ENCODE measurements around the gene DUSP12.
A peak's percentile ranks its signal among the peaks of the same experiment; 100 is the strongest.
"Not testable (repeated sequence)": the region's sequence is repeated elsewhere in the genome, so short reads cannot be mapped to it uniquely, and the experiment has no call there.

The DUSP12 gene

DNA sequence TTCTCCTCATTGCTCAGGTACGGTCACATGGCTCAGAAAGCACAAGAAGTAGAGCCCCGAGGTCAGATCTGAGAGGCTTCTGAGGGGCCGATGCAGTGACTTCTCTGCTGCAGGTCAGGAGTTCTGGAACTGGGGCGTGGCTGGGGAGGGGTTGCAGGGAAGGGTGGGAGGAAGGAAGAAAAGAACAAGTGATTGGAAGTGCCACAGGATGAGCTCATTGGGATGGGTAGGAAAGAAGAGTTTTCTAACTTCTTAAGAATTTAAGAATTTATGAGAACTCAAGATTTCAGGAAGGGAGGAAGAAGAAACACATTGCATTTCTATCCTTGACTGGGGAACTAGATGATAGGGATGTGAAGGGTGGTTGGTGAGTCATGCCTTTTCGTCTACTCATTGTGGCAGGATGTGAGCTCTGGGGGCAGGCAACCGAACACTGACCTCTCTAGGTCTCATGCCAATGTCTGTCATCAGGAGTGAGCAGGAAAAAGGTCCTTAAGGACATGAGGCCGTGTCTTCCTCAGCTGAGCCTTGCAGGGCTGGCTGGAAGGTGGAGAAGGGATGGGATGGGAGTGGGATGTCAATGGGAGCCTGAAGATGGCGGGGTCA is 27.7 kb upstream of the DUSP12 start:
- DNase-seq, result peak; percentile 15 to 29
- Histone ChIP-seq H3K27ac (ENCODE audit: low read depth, low read length) (no peak overlapping the region), H3K9ac (ENCODE audit: low read length) (no peak overlapping the region), H2AK5ac (ENCODE audit: low read length) (no peak overlapping the region), H3K14ac (ENCODE audit: low read length) (no peak overlapping the region), H2BK120ac (ENCODE audit: insufficient read depth, low read length, poor library complexity) (no peak overlapping the region), H3K4me2 (ENCODE audit: low read length) (no peak overlapping the region), H2AFZ (ENCODE audit: insufficient read depth, low read length, poor library complexity) (no peak overlapping the region), H3K18ac (ENCODE audit: low read length) (no peak overlapping the region), H4K12ac (ENCODE audit: low read depth, low read length) (no peak overlapping the region), H3K4me3 (ENCODE audit: low read depth, low read length) (no peak overlapping the region), H3K36me3 (ENCODE audit: control insufficient read depth in 1 of 2, insufficient read depth in 2 of 2, low read length in 2 of 2) (no peaks in the 10 kb centered on the region), H3K79me1 (ENCODE audit: low read length) (peaks cover 8% of the 10 kb centered on the region), H4K8ac (ENCODE audit: low read depth, low read length) (no peak overlapping the region), H4K91ac (ENCODE audit: low read depth, low read length) (no peak overlapping the region), H3K9me3 (ENCODE audit: insufficient read depth, low read depth, low read length) (peaks cover 2% of the 10 kb centered on the region), H3K23ac (ENCODE audit: low read length) (no peak overlapping the region), H3K79me2 (ENCODE audit: control insufficient read depth, insufficient read depth, low read length, poor library complexity) (peaks cover 7% of the 10 kb centered on the region), H2BK5ac (ENCODE audit: low read depth, low read length, poor library complexity) (no peak overlapping the region), H3K27me3 (ENCODE audit: insufficient read depth, low read length) (no peaks in the 10 kb centered on the region), H3K4ac (ENCODE audit: low read depth, low read length) (no peak overlapping the region), H2BK12ac (ENCODE audit: low read length) (no peak overlapping the region), H3K4me1 (ENCODE audit: control insufficient read depth in 1 of 2, insufficient read depth in 2 of 2, low read length in 2 of 2) (peaks cover 8 to 10% of the 10 kb centered on the region in 2 experiments)
- WGBS (ENCODE audit: extremely low coverage, insufficient coverage, insufficient read length), result no CpG with 5 or more reads among the region's 8 CpGs

GRCh38 chr1:161722406-161722805 is 27.2 kb upstream of the DUSP12 start:
- no CpG with 5 or more reads among the region's 1 CpG for whole genome bisulfite sequencing (ENCODE audit: extremely low coverage, insufficient coverage, insufficient read length)
- DNase-seq, result no peak
- H2BK120ac ChIP-seq (ENCODE audit: insufficient read depth, low read length, poor library complexity), result no peak overlapping the region

DNA sequence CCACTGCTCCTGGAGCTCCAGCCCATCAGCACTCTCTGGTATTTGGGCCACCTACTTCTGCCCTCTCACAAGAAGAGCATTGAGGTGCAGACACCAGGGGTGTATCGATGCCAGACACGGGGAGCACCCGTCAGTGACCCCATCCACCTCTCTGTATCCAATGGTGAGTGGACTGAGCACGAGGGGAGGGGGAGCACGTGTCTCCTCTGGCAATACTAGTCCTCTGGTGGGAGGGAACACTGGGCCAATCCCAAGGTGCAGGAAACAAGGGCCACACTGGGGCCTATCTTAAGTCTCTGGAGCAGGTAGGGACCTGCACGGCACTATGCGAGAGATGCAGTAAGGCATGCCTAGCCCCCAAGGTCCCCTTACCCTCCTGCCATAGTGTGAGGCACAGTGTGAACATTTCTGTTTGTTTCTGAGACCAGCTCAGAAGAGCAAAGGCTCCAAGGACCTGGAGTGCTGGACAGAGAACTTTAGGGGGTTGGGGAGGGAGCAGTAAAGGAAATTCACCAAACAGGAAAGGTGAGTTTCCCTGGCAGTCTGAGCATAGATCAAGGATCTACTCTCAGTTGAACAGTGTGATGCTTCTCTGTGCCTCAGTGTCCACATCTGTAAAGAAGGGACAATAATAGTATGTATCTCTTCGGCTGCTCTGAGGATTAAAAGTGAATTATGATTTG is 26.0 kb upstream of the DUSP12 start:
- Histone ChIP-seq H4K8ac (ENCODE audit: low read depth, low read length) (no peak overlapping the region), H3K27ac (ENCODE audit: low read depth, low read length) (no peak overlapping the region), H3K4me3 (ENCODE audit: low read depth, low read length) (no peak overlapping the region), H3K4me2 (ENCODE audit: low read length) (no peak overlapping the region), H3K14ac (ENCODE audit: low read length) (no peak overlapping the region), H3K79me2 (ENCODE audit: control insufficient read depth, insufficient read depth, low read length, poor library complexity) (peaks cover 10% of the 10 kb centered on the region), H3K27me3 (ENCODE audit: insufficient read depth, low read length) (no peaks in the 10 kb centered on the region), H3K23ac (ENCODE audit: low read length) (no peak overlapping the region), H3K79me1 (ENCODE audit: low read length) (peaks cover 14% of the 10 kb centered on the region), H4K91ac (ENCODE audit: low read depth, low read length) (no peak overlapping the region), H2BK5ac (ENCODE audit: low read depth, low read length, poor library complexity) (no peak overlapping the region), H2AFZ (ENCODE audit: insufficient read depth, low read length, poor library complexity) (no peak overlapping the region), H3K36me3 (ENCODE audit: control insufficient read depth in 1 of 2, insufficient read depth in 2 of 2, low read length in 2 of 2) (no peaks in the 10 kb centered on the region), H2BK12ac (ENCODE audit: low read length) (no peak overlapping the region), H2AK5ac (ENCODE audit: low read length) (no peak overlapping the region), H3K4ac (ENCODE audit: low read depth, low read length) (no peak overlapping the region), H3K9ac (ENCODE audit: low read length) (no peak overlapping the region), H2BK120ac (ENCODE audit: insufficient read depth, low read length, poor library complexity) (no peak overlapping the region), H3K9me3 (ENCODE audit: insufficient read depth, low read depth, low read length) (peaks cover 2% of the 10 kb centered on the region), H4K12ac (ENCODE audit: low read depth, low read length) (no peak overlapping the region), H3K18ac (ENCODE audit: low read length) (no peak overlapping the region), H3K4me1 (ENCODE audit: control insufficient read depth in 1 of 2, insufficient read depth in 2 of 2, low read length in 2 of 2) (peaks cover 8 to 10% of the 10 kb centered on the region in 2 experiments)
- no CpG with 5 or more reads among the region's 8 CpGs for WGBS (ENCODE audit: extremely low coverage, insufficient coverage, insufficient read length)
- DNase-seq, result no peak

More at GRCh38 chr1:161722406-161722805, 27.2 kb upstream of the DUSP12 start:
- Histone ChIP-seq H4K8ac (ENCODE audit: low read depth, low read length) (no peak overlapping the region), H3K4ac (ENCODE audit: low read depth, low read length) (no peak overlapping the region), H2AFZ (ENCODE audit: insufficient read depth, low read length, poor library complexity) (no peak overlapping the region), H3K4me1 (ENCODE audit: control insufficient read depth in 1 of 2, insufficient read depth in 2 of 2, low read length in 2 of 2) (peaks cover 8 to 10% of the 10 kb centered on the region in 2 experiments), H3K79me2 (ENCODE audit: control insufficient read depth, insufficient read depth, low read length, poor library complexity) (peaks cover 10% of the 10 kb centered on the region), H3K27ac (ENCODE audit: low read depth, low read length) (no peak overlapping the region), H3K23ac (ENCODE audit: low read length) (no peak overlapping the region), H3K79me1 (ENCODE audit: low read length) (peaks cover 12% of the 10 kb centered on the region), H3K9ac (ENCODE audit: low read length) (no peak overlapping the region), H3K14ac (ENCODE audit: low read length) (no peak overlapping the region), H3K4me2 (ENCODE audit: low read length) (no peak overlapping the region), H3K4me3 (ENCODE audit: low read depth, low read length) (peak overlapping the region; percentile 27), H3K9me3 (ENCODE audit: insufficient read depth, low read depth, low read length) (peaks cover 2% of the 10 kb centered on the region), H2BK12ac (ENCODE audit: low read length) (no peak overlapping the region), H3K27me3 (ENCODE audit: insufficient read depth, low read length) (no peaks in the 10 kb centered on the region), H2AK5ac (ENCODE audit: low read length) (no peak overlapping the region), H2BK5ac (ENCODE audit: low read depth, low read length, poor library complexity) (no peak overlapping the region), H4K12ac (ENCODE audit: low read depth, low read length) (no peak overlapping the region), H3K18ac (ENCODE audit: low read length) (no peak overlapping the region), H4K91ac (ENCODE audit: low read depth, low read length) (no peak overlapping the region), H3K36me3 (ENCODE audit: control insufficient read depth in 1 of 2, insufficient read depth in 2 of 2, low read length in 2 of 2) (no peaks in the 10 kb centered on the region)

DNA sequence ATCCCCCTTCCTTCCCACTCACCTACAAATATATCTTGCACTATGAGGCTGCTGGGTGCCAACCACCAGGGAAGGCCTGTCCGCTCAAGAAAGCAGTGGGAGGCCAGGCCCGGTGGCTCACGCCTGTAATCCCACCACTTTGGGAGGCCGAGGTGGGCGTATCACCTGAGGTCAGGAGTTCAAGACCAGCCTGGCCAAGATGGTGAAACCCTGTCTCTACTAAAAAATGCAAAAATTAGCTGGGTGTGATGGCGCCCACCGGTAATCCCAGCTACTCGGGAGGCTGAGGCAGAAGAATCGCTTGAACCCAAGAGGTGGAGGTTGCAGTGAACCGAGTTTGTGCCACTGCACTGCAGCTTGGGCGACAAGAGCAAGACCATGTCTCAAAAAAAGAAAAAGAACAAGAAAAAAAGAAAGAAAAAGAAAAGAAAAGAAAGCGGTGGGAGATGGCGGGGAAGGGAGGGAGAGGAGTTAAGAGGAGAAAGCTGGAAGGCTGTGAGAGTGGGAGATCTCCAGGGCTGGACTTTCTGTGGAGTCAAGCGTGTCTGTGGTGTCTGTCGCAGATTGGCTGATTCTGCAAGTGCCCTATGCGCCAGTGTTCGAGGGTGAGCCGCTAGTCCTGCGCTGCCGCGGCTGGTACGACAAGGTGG is 24.2 kb upstream of the DUSP12 start:
- H3K4me2 ChIP-seq (ENCODE audit: low read length), result peak overlapping the region; percentile 82
- H3K4ac ChIP-seq (ENCODE audit: low read depth, low read length); H3K14ac ChIP-seq (ENCODE audit: low read length); H4K91ac ChIP-seq (ENCODE audit: low read depth, low read length); H2BK120ac ChIP-seq (ENCODE audit: insufficient read depth, low read length, poor library complexity); H4K12ac ChIP-seq (ENCODE audit: low read depth, low read length); H2AK5ac ChIP-seq (ENCODE audit: low read length); H2BK12ac ChIP-seq (ENCODE audit: low read length); H2BK5ac ChIP-seq (ENCODE audit: low read depth, low read length, poor library complexity); H3K23ac ChIP-seq (ENCODE audit: low read length); H3K27me3 ChIP-seq (ENCODE audit: insufficient read depth, low read length); H3K36me3 ChIP-seq (ENCODE audit: control insufficient read depth in 1 of 2, insufficient read depth in 2 of 2, low read length in 2 of 2); H3K18ac ChIP-seq (ENCODE audit: low read length); H3K9ac ChIP-seq (ENCODE audit: low read length); H3K79me2 ChIP-seq (ENCODE audit: control insufficient read depth, insufficient read depth, low read length, poor library complexity); H3K9me3 ChIP-seq (ENCODE audit: insufficient read depth, low read depth, low read length); DNase-seq; H3K27ac ChIP-seq (ENCODE audit: low read depth, low read length): not testable (repeated sequence)
- H4K8ac ChIP-seq (ENCODE audit: low read depth, low read length), result peak overlapping the region; percentile 12
- peaks cover 8 to 12% of the 10 kb centered on the region in 2 experiments for H3K4me1 ChIP-seq (ENCODE audit: control insufficient read depth in 1 of 2, insufficient read depth in 2 of 2, low read length in 2 of 2)
- H2AFZ ChIP-seq (ENCODE audit: insufficient read depth, low read length, poor library complexity), result peak overlapping the region; percentile 14
- 100% methylated on average over 2 of the region's 22 CpGs for WGBS (ENCODE audit: extremely low coverage, insufficient coverage, insufficient read length)
- H3K4me3 ChIP-seq (ENCODE audit: low read depth, low read length), result peak overlapping the region; percentile 55
- H3K79me1 ChIP-seq (ENCODE audit: low read length), result peaks cover 14% of the 10 kb centered on the region
